PC-3 (cell line): ENCODE data around the gene CHKB.

ENCODE experiments used
- CTCF ChIP-seq: fragments of 300-600 bp; sonication (generic); conservative IDR thresholded peaks from 2 replicates; pipeline ENCODE4 v1.5.1; 2017; ENCODE audit warnings: antibody characterized with exemption, low read depth, mild to moderate bottlenecking, low read length
- EZH2 ChIP-seq: fragments of 300-600 bp; sonication (generic); IDR thresholded peaks from one replicate; pipeline ENCODE4 v1.6.1; 2017; ENCODE audit warnings: antibody characterized with exemption, mild to moderate bottlenecking, low read length; ENCODE audit not compliant: unreplicated experiment
- EZH2phosphoT487 ChIP-seq: fragments of 300-600 bp; sonication (generic); IDR thresholded peaks from 2 replicates; pipeline ENCODE4 v1.6.1; 2018; ENCODE audit warnings: mild to moderate bottlenecking, antibody characterized with exemption, low read length, borderline replicate concordance

GRCh38 chr22:50584106-50585096 is 1.8 kb upstream of the CHKB start:
- no peak for TF ChIP-seq CTCF
- no peak for TF ChIP-seq EZH2
- TF ChIP-seq EZH2phosphoT487: no peak
